HepG2 (cell line): ENCODE data around the gene PIRT. TPM values are rescaled to one million over a fixed set of nuclear protein-coding genes. Genes with fewer than 3 reads are reported as not detected.

Experiments
- ZFAT ChIP-seq: sonication (generic); formaldehyde crosslinking; conservative IDR thresholded peaks from 2 replicates; pipeline ENCODE4 v1.8.1; 2023; ENCODE audit warnings: missing genetic modification reagents, inconsistent platforms
- ZNF143 ChIP-seq: sonication (generic); formaldehyde crosslinking; IDR thresholded peaks from 2 replicates; pipeline ENCODE4 v1.4.0; 2020; ENCODE audit warnings: missing genetic modification reagents
- ZNF205 ChIP-seq: IDR thresholded peaks from 2 replicates; pipeline ENCODE4 v1.6.1; 2018; ENCODE audit warnings: missing biosample characterization, missing genetic modification reagents
- ZNF674 ChIP-seq: sonication (generic); formaldehyde crosslinking; IDR thresholded peaks from 2 replicates; pipeline ENCODE4 v1.5.0; 2020; ENCODE audit warnings: low read depth, mild to moderate bottlenecking, missing genetic modification reagents
- ZNF720 ChIP-seq: sonication (generic); formaldehyde crosslinking; IDR thresholded peaks from 2 replicates; pipeline ENCODE4 v1.4.0; 2020; ENCODE audit warnings: missing genetic modification reagents
- ZNF781 ChIP-seq: sonication (generic); formaldehyde crosslinking; IDR thresholded peaks from 2 replicates; pipeline ENCODE4 v1.5.1; 2020; ENCODE audit warnings: borderline replicate concordance, mild to moderate bottlenecking, missing genetic modification reagents; ENCODE audit errors: not compliant biosample characterization
- polyA plus RNA-seq, 8 experiments: library from polyadenylated mRNA; depleted of rRNA in 3 of 8; stranded (reverse) in 7 of 8; unstranded in 1 of 8; fragments of >200 nt; fragmentation: Illumina TruSeq in 4 of 8; extraction: Trizol in 4 of 8; gene quantifications; 2 replicates each; pipeline versions ENCODE4 v1.2.1 to v1.2.3, GENCODE V29; 2011 to 2016; ENCODE audit warnings: low read depth in 4 of 8, missing spikeins in 1 of 8, mixed read lengths in 1 of 8; ENCODE audit not compliant: insufficient read depth in 1 of 8
- total RNA-seq, 5 experiments: library from RNA; depleted of rRNA; stranded (reverse); fragments of >200 nt; fragmentation: Illumina TruSeq; extraction: Trizol; gene quantifications; 2 replicates each; pipeline ENCODE4 v1.2.3, GENCODE V29; 2016; ENCODE audit warnings: low read depth in 1 of 5
- TF ChIP-seq, protein P1 (sequence below): sonication (generic); formaldehyde crosslinking; IDR thresholded peaks from 2 replicates; pipeline ENCODE4 v1.4.0; 2020; ENCODE audit warnings: missing genetic modification reagents
- TF ChIP-seq, protein P2 (sequence below): sonication (generic); formaldehyde crosslinking; IDR thresholded peaks from 2 replicates; pipeline ENCODE4 v1.5.0; 2020; ENCODE audit warnings: mild to moderate bottlenecking, missing genetic modification reagents
- TF ChIP-seq, protein P3 (sequence below), 2 experiments: fragments of 450-650 bp in 1 of 2; sonication (generic) in 1 of 2; formaldehyde crosslinking; IDR thresholded peaks; 2 replicates each; pipeline versions ENCODE4 v1.5.0 to v1.8.0; 2020 to 2022; ENCODE audit warnings: mild to moderate bottlenecking in 1 of 2, missing genetic modification reagents in 1 of 2

PIRT gene
- total and polyA plus RNA-seq, 2 of the 13 experiments (the other 11 are each of a cell fraction or from before 2014, with no cell fraction given): not detected

DNA sequence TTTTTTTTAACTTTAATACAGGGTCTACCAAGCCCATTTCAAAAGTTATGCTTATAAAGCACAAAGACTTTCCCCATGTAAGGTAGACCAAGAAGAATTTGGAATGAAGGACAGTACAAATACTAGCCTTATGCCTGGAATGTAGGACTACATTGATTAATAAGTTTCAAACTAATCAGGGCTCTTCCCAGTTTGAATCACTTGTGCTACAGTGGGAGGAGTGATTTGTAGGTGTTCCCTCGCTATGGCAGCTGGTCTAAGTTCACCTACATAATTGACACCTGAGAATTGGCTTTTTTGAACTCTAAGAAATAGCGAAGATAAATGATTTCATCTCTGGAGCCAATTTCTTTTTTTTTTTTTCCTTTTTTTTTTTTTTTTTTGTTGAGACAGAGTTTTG is 52.6 kb downstream of the PIRT start (continued):
- TF ChIP-seq, protein P1, sequence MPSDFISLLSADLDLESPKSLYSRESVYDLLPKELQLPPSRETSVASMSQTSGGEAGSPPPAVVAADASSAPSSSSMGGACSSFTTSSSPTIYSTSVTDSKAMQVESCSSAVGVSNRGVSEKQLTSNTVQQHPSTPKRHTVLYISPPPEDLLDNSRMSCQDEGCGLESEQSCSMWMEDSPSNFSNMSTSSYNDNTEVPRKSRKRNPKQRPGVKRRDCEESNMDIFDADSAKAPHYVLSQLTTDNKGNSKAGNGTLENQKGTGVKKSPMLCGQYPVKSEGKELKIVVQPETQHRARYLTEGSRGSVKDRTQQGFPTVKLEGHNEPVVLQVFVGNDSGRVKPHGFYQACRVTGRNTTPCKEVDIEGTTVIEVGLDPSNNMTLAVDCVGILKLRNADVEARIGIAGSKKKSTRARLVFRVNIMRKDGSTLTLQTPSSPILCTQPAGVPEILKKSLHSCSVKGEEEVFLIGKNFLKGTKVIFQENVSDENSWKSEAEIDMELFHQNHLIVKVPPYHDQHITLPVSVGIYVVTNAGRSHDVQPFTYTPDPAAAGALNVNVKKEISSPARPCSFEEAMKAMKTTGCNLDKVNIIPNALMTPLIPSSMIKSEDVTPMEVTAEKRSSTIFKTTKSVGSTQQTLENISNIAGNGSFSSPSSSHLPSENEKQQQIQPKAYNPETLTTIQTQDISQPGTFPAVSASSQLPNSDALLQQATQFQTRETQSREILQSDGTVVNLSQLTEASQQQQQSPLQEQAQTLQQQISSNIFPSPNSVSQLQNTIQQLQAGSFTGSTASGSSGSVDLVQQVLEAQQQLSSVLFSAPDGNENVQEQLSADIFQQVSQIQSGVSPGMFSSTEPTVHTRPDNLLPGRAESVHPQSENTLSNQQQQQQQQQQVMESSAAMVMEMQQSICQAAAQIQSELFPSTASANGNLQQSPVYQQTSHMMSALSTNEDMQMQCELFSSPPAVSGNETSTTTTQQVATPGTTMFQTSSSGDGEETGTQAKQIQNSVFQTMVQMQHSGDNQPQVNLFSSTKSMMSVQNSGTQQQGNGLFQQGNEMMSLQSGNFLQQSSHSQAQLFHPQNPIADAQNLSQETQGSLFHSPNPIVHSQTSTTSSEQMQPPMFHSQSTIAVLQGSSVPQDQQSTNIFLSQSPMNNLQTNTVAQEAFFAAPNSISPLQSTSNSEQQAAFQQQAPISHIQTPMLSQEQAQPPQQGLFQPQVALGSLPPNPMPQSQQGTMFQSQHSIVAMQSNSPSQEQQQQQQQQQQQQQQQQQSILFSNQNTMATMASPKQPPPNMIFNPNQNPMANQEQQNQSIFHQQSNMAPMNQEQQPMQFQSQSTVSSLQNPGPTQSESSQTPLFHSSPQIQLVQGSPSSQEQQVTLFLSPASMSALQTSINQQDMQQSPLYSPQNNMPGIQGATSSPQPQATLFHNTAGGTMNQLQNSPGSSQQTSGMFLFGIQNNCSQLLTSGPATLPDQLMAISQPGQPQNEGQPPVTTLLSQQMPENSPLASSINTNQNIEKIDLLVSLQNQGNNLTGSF (CRISPR knock-in tag): no peak
- TF ChIP-seq, protein P2, sequence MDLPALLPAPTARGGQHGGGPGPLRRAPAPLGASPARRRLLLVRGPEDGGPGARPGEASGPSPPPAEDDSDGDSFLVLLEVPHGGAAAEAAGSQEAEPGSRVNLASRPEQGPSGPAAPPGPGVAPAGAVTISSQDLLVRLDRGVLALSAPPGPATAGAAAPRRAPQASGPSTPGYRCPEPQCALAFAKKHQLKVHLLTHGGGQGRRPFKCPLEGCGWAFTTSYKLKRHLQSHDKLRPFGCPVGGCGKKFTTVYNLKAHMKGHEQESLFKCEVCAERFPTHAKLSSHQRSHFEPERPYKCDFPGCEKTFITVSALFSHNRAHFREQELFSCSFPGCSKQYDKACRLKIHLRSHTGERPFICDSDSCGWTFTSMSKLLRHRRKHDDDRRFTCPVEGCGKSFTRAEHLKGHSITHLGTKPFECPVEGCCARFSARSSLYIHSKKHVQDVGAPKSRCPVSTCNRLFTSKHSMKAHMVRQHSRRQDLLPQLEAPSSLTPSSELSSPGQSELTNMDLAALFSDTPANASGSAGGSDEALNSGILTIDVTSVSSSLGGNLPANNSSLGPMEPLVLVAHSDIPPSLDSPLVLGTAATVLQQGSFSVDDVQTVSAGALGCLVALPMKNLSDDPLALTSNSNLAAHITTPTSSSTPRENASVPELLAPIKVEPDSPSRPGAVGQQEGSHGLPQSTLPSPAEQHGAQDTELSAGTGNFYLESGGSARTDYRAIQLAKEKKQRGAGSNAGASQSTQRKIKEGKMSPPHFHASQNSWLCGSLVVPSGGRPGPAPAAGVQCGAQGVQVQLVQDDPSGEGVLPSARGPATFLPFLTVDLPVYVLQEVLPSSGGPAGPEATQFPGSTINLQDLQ (CRISPR knock-in tag): no peak
- TF ChIP-seq ZNF720 (no peak), ZNF674 (CRISPR knock-in tag) (no peak), ZNF781 (CRISPR knock-in tag) (no peak), ZNF205 (CRISPR knock-in tag) (no peak), ZNF143 (CRISPR knock-in tag) (no peak), ZFAT (no peak)
- TF ChIP-seq, protein P3, sequence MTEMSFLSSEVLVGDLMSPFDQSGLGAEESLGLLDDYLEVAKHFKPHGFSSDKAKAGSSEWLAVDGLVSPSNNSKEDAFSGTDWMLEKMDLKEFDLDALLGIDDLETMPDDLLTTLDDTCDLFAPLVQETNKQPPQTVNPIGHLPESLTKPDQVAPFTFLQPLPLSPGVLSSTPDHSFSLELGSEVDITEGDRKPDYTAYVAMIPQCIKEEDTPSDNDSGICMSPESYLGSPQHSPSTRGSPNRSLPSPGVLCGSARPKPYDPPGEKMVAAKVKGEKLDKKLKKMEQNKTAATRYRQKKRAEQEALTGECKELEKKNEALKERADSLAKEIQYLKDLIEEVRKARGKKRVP (CRISPR knock-in tag; IDR thresholded peaks at IDR 0.05): no peak
